K562 (cell line): ENCODE data around the gene SFI1. TPM values are rescaled to one million over a fixed set of nuclear protein-coding genes. Genes with fewer than 3 reads are reported as not detected.

ENCODE experiments used
- AFF1 ChIP-seq, 2 experiments: fragments of 450-650 bp; IDR thresholded peaks; 2 replicates each; pipeline ENCODE4 v1.6.1; 2018; ENCODE audit warnings: mild to moderate bottlenecking in 2 of 2, low read depth in 1 of 2; ENCODE audit not compliant: partially characterized antibody in 2 of 2
- GATAD2B ChIP-seq: fragments of 450-650 bp; IDR thresholded peaks from 2 replicates; pipeline ENCODE4 v1.6.1; 2017; ENCODE audit warnings: mild to moderate bottlenecking, borderline replicate concordance
- HEY1 ChIP-seq: fragments of 250-450 bp; sonication (Bioruptor Pico); IDR thresholded peaks from 2 replicates; pipeline ENCODE4 v1.5.0; 2020; ENCODE audit warnings: mild to moderate bottlenecking, moderate library complexity, borderline replicate concordance
- KLF16 ChIP-seq: IDR thresholded peaks from 2 replicates; pipeline ENCODE4 v1.6.1; 2016; ENCODE audit warnings: antibody characterized with exemption
- NBN ChIP-seq: fragments of 450-650 bp; IDR thresholded peaks from 2 replicates; pipeline ENCODE4 v1.6.1; 2016; ENCODE audit warnings: low read depth, mild to moderate bottlenecking
- PYGO2 ChIP-seq: fragments of 450-650 bp; IDR thresholded peaks from 2 replicates; pipeline ENCODE4 v1.6.1; 2016; ENCODE audit warnings: mild to moderate bottlenecking, missing genetic modification characterization, moderate library complexity, missing compliant biosample characterization
- RERE ChIP-seq: sonication (generic); formaldehyde crosslinking; IDR thresholded peaks from 2 replicates; pipeline ENCODE4 v1.8.0; 2023; ENCODE audit warnings: missing genetic modification reagents, mild to moderate bottlenecking, borderline replicate concordance
- TFE3 ChIP-seq: fragments of 450-650 bp; formaldehyde crosslinking; IDR thresholded peaks from 2 replicates; pipeline ENCODE4 v1.4.0; 2020; ENCODE audit warnings: mild to moderate bottlenecking, mixed read lengths
- THAP12 ChIP-seq: fragments of 250-450 bp; sonication (Bioruptor Pico); IDR thresholded peaks from 2 replicates; pipeline ENCODE4 v1.9.0; 2021; ENCODE audit warnings: mild to moderate bottlenecking, inconsistent platforms
- VEZF1 ChIP-seq: fragments of 200-800 bp; sonication (Bioruptor generic); IDR thresholded peaks from 2 replicates; pipeline ENCODE4 v1.6.1; 2017; ENCODE audit warnings: missing genetic modification characterization, missing compliant biosample characterization
- ZNF77 ChIP-seq: fragments of 250-450 bp; sonication (Bioruptor Pico); IDR thresholded peaks from 2 replicates; pipeline ENCODE4 v1.5.0; 2020
- polyA plus RNA-seq, 8 experiments: library from polyadenylated mRNA; depleted of rRNA in 4 of 8; stranded (reverse) in 5 of 8; unstranded in 3 of 8; fragments of >200 nt; fragmentation: Nextera tagmentation in 2 of 8; fragmentation: Illumina TruSeq in 1 of 8; extraction: Ambion mirVana in 2 of 8; extraction: Trizol in 1 of 8; gene quantifications; 2 replicates each; pipeline versions ENCODE4 v1.2.1 to v1.2.3, GENCODE V29; 2011 to 2014; ENCODE audit warnings: inconsistent platforms in 1 of 8, missing spikeins in 1 of 8
- total RNA-seq, 7 experiments: library from RNA; depleted of rRNA in 6 of 7; stranded (reverse); fragments of >200 nt in 6 of 7; fragmentation: Illumina TruSeq in 2 of 7; extraction: Trizol in 2 of 7; gene quantifications; 2 replicates each; pipeline versions ENCODE4 v1.2.1 to v1.2.3, GENCODE V29; 2011 to 2021; ENCODE audit warnings: low replicate concordance in 1 of 7

Gene SFI1
- total and polyA plus RNA-seq, 9 of the 15 experiments (the other 6 are each of a cell fraction or from before 2014, with no cell fraction given), result 3.0 to 25.6 (median 14.1) TPM

GRCh38 chr22:31585161-31585859 is 89.0 kb downstream of the SFI1 start (continued):
- TF ChIP-seq VEZF1 (CRISPR knock-in tag) (peak; percentile 22; the same call in 1 of the 2 replicates), HEY1 (CRISPR knock-in tag) (no peak), ZNF77 (CRISPR knock-in tag) (no peak), GATAD2B (0 out of 2 replicates have a peak, but pooled peaks have one; percentile 55), PYGO2 (tag) (no peak), RERE (CRISPR knock-in tag) (no peak), AFF1 (IDR thresholded peaks at IDR 0.05; ENCODE audit: low read depth in 1 of 2, partially characterized antibody in 2 of 2) (no peak), TFE3 (no peak), NBN (0 out of 2 replicates have a peak, but pooled peaks have one; percentile 56), KLF16 (0 out of 2 replicates have a peak, but pooled peaks have one; percentile 8), THAP12 (no peak)
